Stimulated activated CD8-positive, alpha-beta memory T cell treated with anti-CD3 and anti-CD28 coated beads, Interleukin-12 subunit alpha, Interleukin-12 subunit beta, amount 100 ng/mL, for 1 hour (primary cell): Measurements from ENCODE around the gene SLFN12.
"Not testable (repeated sequence)": the region's sequence is repeated elsewhere in the genome, so short reads cannot be mapped to it uniquely, and the experiment has no call there.

Experiments
- DNase-seq: peaks from one replicate; pipeline ENCODE4 v3.0.0-alpha.2; 2020; ENCODE audit warnings: low read depth

The SLFN12 gene

GRCh38 chr17:35407531-35407930 is 24.8 kb downstream of the SLFN12 start:
- DNase-seq: no peak

GRCh38 chr17:35406568-35406967 is 25.7 kb downstream of the SLFN12 start:
- no peak for DNase-seq

GRCh38 chr17:35404360-35404759 is 27.9 kb downstream of the SLFN12 start:
- no peak for DNase-seq

GRCh38 chr17:35393783-35394182 is 38.5 kb downstream of the SLFN12 start:
- not testable (repeated sequence) for DNase-seq

- no peak for DNase-seq
These were observed 41.6 kb downstream of the SLFN12 start for GRCh38 chr17:35390663-35391062.

GRCh38 chr17:35390156-35390555 is 42.1 kb downstream of the SLFN12 start:
- DNase-seq: no peak

- no peak for DNase-seq
These were observed 44.8 kb downstream of the SLFN12 start for GRCh38 chr17:35387496-35387895.

- DNase-seq: no peak
These were observed 54.6 kb downstream of the SLFN12 start for GRCh38 chr17:35377706-35378105.

GRCh38 chr17:35377068-35377467 is 55.2 kb downstream of the SLFN12 start:
- no peak for DNase-seq

- DNase-seq: no peak
These were observed 56.1 kb downstream of the SLFN12 start for GRCh38 chr17:35376245-35376644.

- DNase-seq: no peak
These were observed 57.4 kb downstream of the SLFN12 start for GRCh38 chr17:35374766-35375344.

GRCh38 chr17:35373984-35374765 is 58.1 kb downstream of the SLFN12 start:
- no peak for DNase-seq

- peak; percentile 77 for DNase-seq
These were observed 58.7 kb downstream of the SLFN12 start, which contains the start of gene SLFN11 for GRCh38 chr17:35373534-35373983. Gene SLFN11 (minus strand): TSS chr17:35373621. CDS start chr17:35363807, 9,814 bp downstream.

GRCh38 chr17:35372846-35373533 is 59.3 kb downstream of the SLFN12 start:
- DNase-seq: no peak

- no peak for DNase-seq
These were observed 60.4 kb downstream of the SLFN12 start for GRCh38 chr17:35371934-35372333.

- no peak for DNase-seq
These were observed 64.0 kb downstream of the SLFN12 start for GRCh38 chr17:35368081-35368830.

- DNase-seq: no peak
These were observed 71.3 kb downstream of the SLFN12 start for GRCh38 chr17:35361027-35361426.
